GM18873 (cell line): Measurements from ENCODE around the gene MUL1.
A peak's percentile ranks its signal among the peaks of the same experiment; 100 is the strongest.

ENCODE experiments used
- ATAC-seq: cut with Tn5 transposase; IDR thresholded peaks from one replicate; pipeline ENCODE4 v1.9.1; 2021; ENCODE audit warnings: mild to moderate bottlenecking, moderate library complexity, moderate number of reproducible peaks; ENCODE audit not compliant: unreplicated experiment, low FRiP score

The MUL1 gene

GRCh38 chr1:20507564-20508410 lies at the start of gene MUL1:
MUL1 (minus strand) TSS chr1:20508151; CDS start chr1:20508024, 127 bp downstream.
- ATAC-seq, result peak; percentile 59

- no peak for ATAC-seq
Observed at GRCh38 chr1:20555758-20556120, 47.8 kb upstream of the MUL1 start.

GRCh38 chr1:20555025-20555757 lies 47.2 kb upstream of the MUL1 start:
- ATAC-seq, result no peak

GRCh38 chr1:20552728-20553445 lies 44.9 kb upstream of the MUL1 start:
- no peak for ATAC-seq

GRCh38 chr1:20551945-20552727 lies 44.2 kb upstream of the MUL1 start, which contains the start of gene FAM43B:
FAM43B (plus strand) TSS chr1:20552573; CDS start chr1:20552974, 401 bp downstream.
- ATAC-seq, result no peak

GRCh38 chr1:20551161-20551560 lies 43.2 kb upstream of the MUL1 start:
- ATAC-seq, result no peak

GRCh38 chr1:20546637-20547036 lies 38.7 kb upstream of the MUL1 start:
- ATAC-seq, result no peak

GRCh38 chr1:20540281-20540680 lies 32.3 kb upstream of the MUL1 start:
- no peak for ATAC-seq

GRCh38 chr1:20538760-20539551 lies 31.0 kb upstream of the MUL1 start:
- no peak for ATAC-seq

- ATAC-seq, result no peak
Observed at GRCh38 chr1:20538227-20538626, 30.3 kb upstream of the MUL1 start.

- ATAC-seq, result no peak
Observed at GRCh38 chr1:20534659-20535417, 26.9 kb upstream of the MUL1 start.

GRCh38 chr1:20533635-20534034 lies 25.7 kb upstream of the MUL1 start:
- ATAC-seq, result no peak

GRCh38 chr1:20530901-20531300 lies 22.9 kb upstream of the MUL1 start:
- ATAC-seq, result no peak

- ATAC-seq, result no peak
Observed at GRCh38 chr1:20530306-20530705, 22.4 kb upstream of the MUL1 start.

- ATAC-seq, result no peak
Observed at GRCh38 chr1:20528221-20528620, 20.3 kb upstream of the MUL1 start.

- ATAC-seq, result no peak
Observed at GRCh38 chr1:20526267-20526666, 18.3 kb upstream of the MUL1 start.

GRCh38 chr1:20521960-20522861 lies 14.3 kb upstream of the MUL1 start:
- no peak for ATAC-seq
